HEK293 (cell line): ENCODE results near the gene KCNQ2.

ENCODE experiments used
- FEZF1 ChIP-seq: fragments of 450-650 bp; formaldehyde crosslinking; IDR thresholded peaks from 2 replicates; pipeline ENCODE4 v1.5.1; 2016; ENCODE audit warnings: missing biosample characterization, missing genetic modification characterization
- ZNF350 ChIP-seq: fragments of 450-650 bp; formaldehyde crosslinking; IDR thresholded peaks from 2 replicates; pipeline ENCODE4 v1.5.0; 2017; ENCODE audit warnings: missing biosample characterization, mild to moderate bottlenecking, missing genetic modification characterization
- ZNF501 ChIP-seq: fragments of 450-650 bp; formaldehyde crosslinking; IDR thresholded peaks from 2 replicates; pipeline ENCODE4 v1.5.1; 2016; ENCODE audit warnings: missing biosample characterization, missing genetic modification characterization
- ZNF580 ChIP-seq: fragments of 450-650 bp; formaldehyde crosslinking; IDR thresholded peaks from 2 replicates; pipeline ENCODE4 v1.5.1; 2016; ENCODE audit warnings: missing biosample characterization, missing genetic modification characterization
- ZNF792 ChIP-seq: fragments of 450-650 bp; formaldehyde crosslinking; IDR thresholded peaks from 2 replicates; pipeline ENCODE4 v1.5.1; 2016; ENCODE audit warnings: missing biosample characterization, missing genetic modification characterization
- TF ChIP-seq, protein P1 (sequence below): fragments of 450-650 bp; formaldehyde crosslinking; IDR thresholded peaks from 2 replicates; pipeline ENCODE4 v1.5.1; 2016; ENCODE audit warnings: missing biosample characterization, missing genetic modification characterization

DNA sequence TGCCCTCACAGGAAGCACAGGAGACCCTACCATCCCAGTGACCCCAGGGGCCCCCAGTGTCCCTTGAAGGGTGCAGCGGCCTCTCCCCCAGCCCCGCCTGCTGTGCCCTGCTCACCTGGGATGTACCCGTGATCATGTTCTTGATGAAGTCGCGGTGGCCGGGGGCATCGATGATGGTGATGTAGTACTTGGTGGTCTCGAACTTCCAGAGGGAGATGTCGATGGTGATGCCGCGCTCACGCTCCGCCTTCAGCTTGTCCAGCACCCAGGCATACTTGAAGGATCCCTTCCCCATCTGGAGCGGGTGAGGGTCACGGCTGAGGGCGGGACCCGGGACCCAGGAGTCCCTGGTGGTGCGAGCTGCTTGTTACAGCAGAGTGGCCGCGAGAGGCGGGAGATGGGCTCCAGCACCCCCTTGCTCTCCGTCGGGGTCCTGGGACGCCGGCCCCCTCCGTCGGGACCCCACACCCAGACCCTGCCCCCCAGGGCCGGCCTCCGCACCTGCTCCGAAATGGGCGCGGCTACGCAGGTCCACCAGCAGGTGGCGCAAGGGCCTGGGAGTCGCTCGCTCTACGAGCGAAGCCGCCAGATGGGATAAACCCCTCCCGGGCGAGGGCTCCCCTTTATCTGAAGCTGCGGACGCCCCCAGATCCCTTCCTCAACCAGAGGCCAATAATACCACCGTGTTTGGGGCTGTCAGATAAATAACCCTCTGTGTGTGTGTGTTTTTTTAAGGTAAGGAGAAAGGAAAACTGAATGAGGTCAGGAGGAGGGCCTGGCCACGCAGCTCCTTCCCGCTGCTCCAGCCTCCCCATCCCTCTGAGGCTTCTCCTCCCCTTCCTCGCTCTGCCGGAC, 23.5 kb upstream of the KCNQ2 start:
- TF ChIP-seq, protein P1, sequence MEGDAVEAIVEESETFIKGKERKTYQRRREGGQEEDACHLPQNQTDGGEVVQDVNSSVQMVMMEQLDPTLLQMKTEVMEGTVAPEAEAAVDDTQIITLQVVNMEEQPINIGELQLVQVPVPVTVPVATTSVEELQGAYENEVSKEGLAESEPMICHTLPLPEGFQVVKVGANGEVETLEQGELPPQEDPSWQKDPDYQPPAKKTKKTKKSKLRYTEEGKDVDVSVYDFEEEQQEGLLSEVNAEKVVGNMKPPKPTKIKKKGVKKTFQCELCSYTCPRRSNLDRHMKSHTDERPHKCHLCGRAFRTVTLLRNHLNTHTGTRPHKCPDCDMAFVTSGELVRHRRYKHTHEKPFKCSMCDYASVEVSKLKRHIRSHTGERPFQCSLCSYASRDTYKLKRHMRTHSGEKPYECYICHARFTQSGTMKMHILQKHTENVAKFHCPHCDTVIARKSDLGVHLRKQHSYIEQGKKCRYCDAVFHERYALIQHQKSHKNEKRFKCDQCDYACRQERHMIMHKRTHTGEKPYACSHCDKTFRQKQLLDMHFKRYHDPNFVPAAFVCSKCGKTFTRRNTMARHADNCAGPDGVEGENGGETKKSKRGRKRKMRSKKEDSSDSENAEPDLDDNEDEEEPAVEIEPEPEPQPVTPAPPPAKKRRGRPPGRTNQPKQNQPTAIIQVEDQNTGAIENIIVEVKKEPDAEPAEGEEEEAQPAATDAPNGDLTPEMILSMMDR (tag by site-specific recombination) = peak; percentile 84
- TF ChIP-seq FEZF1 (tag by site-specific recombination) = no peak
- TF ChIP-seq ZNF350 (tag by site-specific recombination) = no peak
- TF ChIP-seq ZNF501 (tag by site-specific recombination) = no peak
- no peak for TF ChIP-seq ZNF792 (tag by site-specific recombination)
- no peak for TF ChIP-seq ZNF580
